DMS114 treated with DMSO at 0.1 percent for 48 hours (cell line): ENCODE measurements around the gene SLC7A14.

Experiments used
- DNase-seq: peaks from one replicate; lab custom pipeline; 2025; ENCODE audit not compliant: unreplicated experiment; lab: John Stamatoyannopoulos, UW

The SLC7A14 gene

DNA sequence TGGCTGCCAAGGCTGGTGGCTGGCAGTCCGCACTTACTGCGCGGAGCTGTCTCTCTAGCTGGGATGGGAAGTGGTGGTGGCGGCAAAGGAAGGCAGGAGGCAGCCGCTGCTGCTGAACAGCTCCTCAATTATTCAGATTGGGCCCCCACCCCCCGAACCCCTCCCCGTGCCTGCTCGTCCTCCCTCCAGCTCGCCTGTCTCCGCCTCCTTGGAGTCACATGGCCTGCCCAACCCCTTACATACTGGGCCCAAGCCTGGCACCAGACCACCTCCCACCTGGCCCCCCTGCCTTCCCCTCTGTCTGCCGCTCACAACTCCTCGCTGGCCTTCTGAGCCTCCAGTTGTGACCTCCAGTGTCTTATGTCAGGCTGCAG lies at the start of gene SLC7A14:
Gene SLC7A14, minus strand, starts transcription at position 139 of the 374 bp plus-strand sequence. CDS start 59,139 bp downstream, outside the sequence.
- no peak for DNase-seq

- DNase-seq: no peak
These were observed 49.5 kb upstream of the SLC7A14 start for GRCh38 chr3:170635385-170635735.

DNA sequence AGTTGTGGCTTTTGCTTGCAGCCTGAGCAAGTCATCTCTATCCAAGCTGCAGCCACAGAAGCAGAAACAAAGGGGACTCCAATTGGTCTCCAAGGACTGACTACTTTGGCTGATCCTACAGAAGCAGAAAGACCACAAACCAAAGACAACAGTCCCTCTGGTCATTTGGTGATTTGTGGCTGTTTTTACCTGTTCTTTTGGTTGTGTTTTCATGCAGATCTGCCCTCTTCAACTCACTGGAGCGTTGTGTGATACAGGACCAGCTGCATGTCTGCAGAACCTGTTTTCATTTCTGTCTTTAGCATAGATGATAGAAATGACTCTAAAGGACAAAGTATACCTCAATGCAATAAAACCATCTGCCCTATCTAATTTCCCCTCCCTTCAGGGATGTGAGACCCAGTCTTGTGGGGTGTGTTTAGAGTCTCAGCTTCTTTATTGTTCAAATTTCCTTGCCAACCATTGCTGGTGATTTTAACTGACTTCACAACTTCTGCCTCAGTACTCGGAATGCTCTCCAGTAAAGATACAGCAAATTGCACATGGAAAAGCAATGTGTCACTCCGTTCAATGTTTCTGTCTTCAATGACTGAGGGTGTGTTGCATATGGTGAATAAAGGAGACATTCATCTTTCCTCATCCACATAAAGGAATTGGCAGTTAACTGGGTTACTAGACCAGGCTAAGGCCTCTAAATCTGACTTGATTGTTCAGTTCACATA lies 48.9 kb upstream of the SLC7A14 start:
- DNase-seq: no peak

DNA sequence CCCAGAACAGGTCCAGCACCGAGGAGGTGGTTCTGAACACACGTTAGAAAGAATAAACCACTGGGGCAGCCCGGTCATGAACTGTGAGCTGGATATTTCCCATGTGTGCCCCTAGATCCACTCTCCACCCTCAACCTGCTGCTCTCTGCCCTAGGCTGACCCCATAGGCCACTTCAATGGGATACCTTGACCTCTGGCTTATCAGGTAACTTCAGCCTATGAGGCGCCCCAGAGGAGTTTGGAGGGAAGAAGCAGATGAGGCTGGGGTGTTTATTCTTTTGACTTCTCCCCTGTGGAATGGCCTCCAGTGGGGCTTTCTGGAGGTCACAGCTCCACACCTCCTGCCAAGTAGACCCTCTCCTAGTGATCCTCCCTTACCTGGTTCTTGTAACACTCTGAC lies 47.7 kb upstream of the SLC7A14 start:
- no peak for DNase-seq

GRCh38 chr3:170632780-170633179 lies 46.9 kb upstream of the SLC7A14 start:
- no peak for DNase-seq

DNA sequence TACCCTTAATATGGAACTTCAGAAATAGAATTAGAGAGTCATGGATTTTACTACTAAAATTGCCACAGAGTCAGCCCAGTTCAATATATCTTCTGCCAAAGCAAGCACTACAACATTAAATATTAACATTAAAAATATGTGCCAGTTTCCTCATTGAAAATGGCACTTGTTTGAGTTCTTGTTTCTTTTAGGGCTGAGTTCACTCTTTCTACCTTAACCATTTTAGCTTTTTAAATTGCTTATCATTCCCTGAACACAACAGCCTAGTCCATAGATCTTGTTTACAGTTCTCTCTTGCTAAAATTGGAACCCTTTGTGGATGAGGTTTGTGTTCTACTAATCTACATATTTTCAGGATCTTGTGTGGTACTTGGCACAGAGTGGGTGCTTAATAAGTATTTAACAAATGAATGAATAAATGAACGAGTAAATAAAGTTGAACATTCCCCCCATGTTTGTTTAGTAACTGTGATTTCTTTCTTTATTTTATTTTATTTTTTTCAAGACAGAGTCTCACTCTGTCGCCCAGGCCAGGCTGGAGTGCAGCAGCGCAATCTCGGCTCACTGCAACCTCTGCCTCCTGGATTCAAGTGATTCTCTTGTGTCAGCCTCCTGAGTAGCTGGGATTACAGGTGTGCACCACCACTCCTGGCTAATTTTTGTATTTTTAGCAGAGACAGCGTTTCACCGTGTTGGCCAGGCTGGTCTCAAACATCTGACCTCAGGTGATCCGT lies 46.0 kb upstream of the SLC7A14 start:
- no peak for DNase-seq

DNA sequence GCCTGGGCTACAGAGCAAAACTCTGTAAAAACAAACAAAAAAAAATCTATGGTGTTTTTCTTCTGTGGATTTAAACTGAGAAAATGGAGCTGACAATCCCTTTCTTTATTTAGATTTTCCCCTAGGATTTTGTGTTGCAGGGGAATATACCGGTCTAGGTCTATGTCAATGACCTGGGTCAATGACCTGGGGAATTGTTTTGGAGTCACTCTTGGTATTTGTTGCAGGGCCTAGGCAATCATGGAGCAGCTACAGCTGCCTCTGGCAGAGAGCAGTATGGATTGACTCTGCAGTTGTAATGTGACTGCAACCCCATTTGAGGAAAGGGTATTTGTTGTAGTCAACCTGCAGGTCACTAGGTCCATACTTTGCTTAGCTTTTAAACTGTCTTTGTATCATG lies 37.6 kb upstream of the SLC7A14 start:
- no peak for DNase-seq

GRCh38 chr3:170622369-170623159 lies 36.7 kb upstream of the SLC7A14 start:
- no peak for DNase-seq

DNA sequence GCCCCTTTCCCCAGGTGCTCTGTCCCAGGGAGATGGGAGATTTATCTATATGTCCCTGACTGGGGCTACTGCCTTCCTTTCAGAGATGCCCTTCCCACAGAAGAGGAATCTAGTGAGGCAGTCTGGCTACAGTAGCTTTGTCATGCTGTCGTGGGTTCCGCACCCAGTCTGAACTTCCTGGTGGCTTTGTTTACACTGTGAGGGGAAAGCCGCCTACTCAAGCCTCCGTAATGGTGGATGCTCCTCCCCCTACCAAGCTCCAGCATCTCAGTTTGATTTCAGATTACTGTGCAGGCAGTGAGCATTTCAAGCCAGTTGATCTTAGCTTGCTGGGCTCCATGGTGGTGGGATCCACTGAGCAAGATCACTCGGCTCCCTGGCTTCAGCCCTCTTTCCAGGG lies 35.4 kb upstream of the SLC7A14 start:
- no peak for DNase-seq

GRCh38 chr3:170614214-170614966 lies 28.5 kb upstream of the SLC7A14 start:
- DNase-seq: no peak

DNA sequence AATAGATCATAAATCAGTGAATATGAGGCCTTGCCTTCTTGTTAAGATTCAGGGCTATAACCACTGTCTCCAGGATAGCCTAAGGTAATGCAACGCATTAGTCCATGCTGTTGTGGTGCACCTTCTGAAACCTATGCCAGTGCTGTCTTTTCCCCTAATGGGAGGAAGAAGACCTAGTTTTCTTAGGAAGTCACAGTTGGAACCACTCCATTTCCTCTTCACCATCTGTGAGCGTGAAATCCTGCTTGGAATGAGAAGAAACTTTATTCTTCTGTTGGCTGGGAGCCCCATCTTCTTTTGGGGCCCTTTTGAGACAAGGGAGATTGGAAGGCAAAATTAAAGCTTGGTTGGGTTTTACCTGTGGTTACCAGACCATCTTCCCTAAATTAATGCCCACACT lies 25.9 kb upstream of the SLC7A14 start:
- no peak for DNase-seq

GRCh38 chr3:170610321-170610884 lies 24.5 kb upstream of the SLC7A14 start:
- no peak for DNase-seq

- DNase-seq: no peak
These were observed 22.6 kb upstream of the SLC7A14 start for GRCh38 chr3:170608475-170608874.

GRCh38 chr3:170606675-170607074 lies 20.8 kb upstream of the SLC7A14 start:
- no peak for DNase-seq

DNA sequence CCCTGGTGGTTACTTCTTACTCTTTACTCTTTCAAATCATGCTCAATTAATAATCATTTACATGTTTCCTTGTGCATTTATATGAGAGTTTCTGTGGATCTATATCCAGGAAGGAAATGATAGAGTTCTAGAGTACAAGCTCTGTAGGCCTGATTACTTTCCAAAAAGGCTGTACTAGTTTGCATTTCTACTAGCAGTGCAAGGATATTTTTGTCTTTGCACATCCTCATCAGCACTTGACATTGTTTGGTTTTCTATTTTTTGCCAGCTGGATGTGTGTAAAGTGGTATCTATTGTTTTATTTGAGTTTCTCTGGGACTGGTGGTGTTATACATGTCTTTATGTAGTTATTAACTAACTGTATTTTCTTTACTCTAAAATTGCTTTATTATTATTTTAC lies 19.6 kb upstream of the SLC7A14 start:
- DNase-seq: no peak

DNA sequence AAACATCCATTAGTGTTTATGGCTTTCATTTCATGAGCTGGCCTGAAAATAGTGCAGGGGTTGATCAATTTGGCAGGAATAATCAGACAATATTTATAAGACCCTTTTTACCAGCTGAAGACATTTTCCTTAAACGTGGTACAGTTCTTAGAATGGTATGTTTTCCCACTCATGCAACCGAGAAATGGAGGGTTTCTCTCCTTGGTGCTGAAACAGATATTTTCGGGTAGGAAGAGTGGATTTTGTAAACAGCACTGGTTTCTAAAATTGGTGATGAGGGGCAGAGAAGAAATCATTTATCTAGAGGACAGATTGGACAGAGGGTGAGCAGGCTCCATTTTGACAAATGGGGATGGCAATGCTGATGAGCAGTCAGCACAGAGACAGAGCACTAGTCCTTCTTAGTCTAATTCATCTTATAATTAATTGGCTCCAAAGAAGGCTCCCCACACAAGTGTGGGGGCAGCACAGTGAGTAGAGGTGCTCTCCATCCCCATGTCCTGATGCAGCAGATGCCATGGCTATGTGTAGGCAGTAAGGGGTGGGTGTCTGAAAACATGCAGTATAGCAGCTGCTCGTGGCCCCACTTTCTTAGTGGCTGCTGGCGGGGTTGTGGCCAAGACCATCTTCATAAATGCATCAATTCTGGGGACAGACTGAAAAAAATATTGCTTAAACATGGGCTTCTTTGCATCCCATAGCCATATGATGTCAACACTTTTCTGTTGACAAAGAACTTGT lies 18.1 kb upstream of the SLC7A14 start:
- no peak for DNase-seq

DNA sequence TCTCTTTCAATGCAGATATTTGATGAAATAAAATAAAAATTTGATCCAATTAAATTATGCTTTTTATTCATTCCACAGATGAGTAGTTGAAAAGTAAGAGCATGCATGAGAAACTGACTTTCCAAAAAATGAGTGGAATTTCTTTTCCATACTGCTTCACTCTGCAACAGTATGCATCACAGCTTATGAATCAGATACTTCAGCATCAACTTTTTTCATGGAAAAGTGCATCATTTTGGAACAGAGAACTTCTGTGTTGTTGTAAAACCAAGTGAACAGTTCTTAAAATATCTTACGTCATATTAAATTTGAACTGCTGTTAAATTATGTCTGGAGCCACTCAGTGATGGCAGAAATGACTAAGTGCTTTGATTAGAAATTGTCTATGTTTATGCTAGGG lies 16.7 kb upstream of the SLC7A14 start:
- no peak for DNase-seq

GRCh38 chr3:170600005-170600624 lies 14.2 kb upstream of the SLC7A14 start:
- no peak for DNase-seq

DNA sequence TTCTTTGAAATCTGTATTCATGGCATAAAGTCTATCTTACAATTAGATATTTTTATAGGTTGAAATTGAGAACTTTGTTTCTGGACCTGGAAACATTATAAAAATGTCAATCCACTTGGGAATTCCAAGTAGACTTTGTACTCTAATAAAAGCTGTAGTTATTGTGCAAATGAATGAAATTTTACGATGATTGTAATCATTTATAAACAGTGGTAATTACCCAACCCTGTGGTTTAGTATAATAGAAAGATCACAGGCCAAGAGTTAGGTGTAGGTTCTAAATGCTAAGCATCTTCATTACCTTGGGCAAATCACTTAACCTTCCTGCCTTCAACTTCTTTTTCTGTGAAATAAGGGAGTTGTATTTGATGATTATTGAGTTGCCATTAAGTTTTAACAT lies 13.2 kb upstream of the SLC7A14 start:
- DNase-seq: no peak

DNA sequence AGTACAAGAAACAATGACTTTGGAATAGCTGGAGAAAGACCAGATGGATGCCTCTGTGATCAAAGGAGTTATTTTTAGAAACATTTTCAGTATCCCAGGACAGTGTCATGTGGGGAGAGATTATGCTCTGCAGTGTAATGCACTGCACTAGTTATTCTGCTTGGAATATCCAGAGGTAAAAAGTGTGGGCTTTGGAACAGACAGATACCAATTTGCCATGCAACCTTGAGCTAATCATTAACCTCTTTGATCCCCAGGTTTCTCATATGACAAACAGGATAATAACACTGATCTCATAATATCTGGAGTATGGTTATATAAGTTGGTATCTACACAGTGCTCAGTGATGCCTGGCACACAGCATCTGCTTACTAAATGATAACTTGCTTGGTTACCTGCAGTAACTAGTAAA lies 12.2 kb upstream of the SLC7A14 start:
- DNase-seq: no peak
